Activated B cell treated with CpG ODN at 0.5 μM for 24 hours (primary cell): ENCODE data around the gene ADH7. TPM values are rescaled to one million over a fixed set of nuclear protein-coding genes. Genes with fewer than 3 reads are reported as not detected.

Experiments
- ATAC-seq: fragments of 200-7000 bp; cut with Tn5 transposase; one replicate; pipeline ENCODE4 v1.10.0; 2021; ENCODE audit warnings: low read depth, mild to moderate bottlenecking, moderate library complexity
- CTCF ChIA-PET: fragments of 350-600 bp; sonication (Branson Sonifier 250); formaldehyde crosslinking; loops from one replicate; lab custom pipeline; 2021; ENCODE audit warnings: antibody characterized with exemption; lab: Charles Lee
- POLR2A ChIA-PET: fragments of 350-600 bp; sonication (Branson Sonifier 250); formaldehyde crosslinking; loops from one replicate; lab custom pipeline; 2021; ENCODE audit warnings: antibody characterized with exemption; lab: Charles Lee
- DNase-seq: peaks from one replicate; pipeline ENCODE4 v3.0.0; 2022
- H3K27ac Mint-ChIP-seq: one replicate; pipeline ENCODE4 v1.8.0; 2020; ENCODE audit warnings: mixed read lengths
- H3K27me3 Mint-ChIP-seq: one replicate; pipeline ENCODE4 v1.8.0; 2021; ENCODE audit warnings: mixed read lengths
- H3K36me3 Mint-ChIP-seq: one replicate; pipeline ENCODE4 v1.8.0; 2021; ENCODE audit warnings: low read depth, mixed read lengths
- H3K4me1 Mint-ChIP-seq: one replicate; pipeline ENCODE4 v1.8.0; 2021; ENCODE audit warnings: mixed read lengths
- H3K4me3 Mint-ChIP-seq: one replicate; pipeline ENCODE4 v1.8.0; 2020; ENCODE audit warnings: mild to moderate bottlenecking, mixed read lengths
- H3K9me3 Mint-ChIP-seq: one replicate; pipeline ENCODE4 v1.8.0; 2020; ENCODE audit warnings: mixed read lengths
- CTCF ChIP-seq: fragments of 200-600 bp; IDR thresholded peaks from one replicate; pipeline ENCODE4 v1.8.0; 2022; ENCODE audit warnings: antibody characterized with exemption, mild to moderate bottlenecking
- intact Hi-C: fragments of 100-400 bp; cut with micrococcal nuclease; formaldehyde crosslinking; loops from one replicate; pipeline ENCODE4 v1.15.1; 2024
- total RNA-seq: library from RNA; stranded (reverse); gene quantifications from 2 replicates; pipeline ENCODE4 v1.2.3, GENCODE V29; 2022

Gene ADH7
- total RNA-seq, 1 donor from 2014 or later = not detected

- no peaks in the 10 kb centered on the region for H3K36me3 Mint-ChIP-seq
- ChIA-PET CTCF (no interaction called here), POLR2A (no interaction called here)
- no peaks in the 10 kb centered on the region for H3K4me1 Mint-ChIP-seq
- intact Hi-C loops = no loop called here
- DNase-seq (no peak), ATAC-seq (no peak)
- TF ChIP-seq CTCF = no peak
- H3K27me3 Mint-ChIP-seq = peaks cover 2% of the 10 kb centered on the region
- H3K9me3 Mint-ChIP-seq = no peaks in the 10 kb centered on the region
- H3K27ac Mint-ChIP-seq = no peak overlapping the region
- H3K4me3 Mint-ChIP-seq = no peak overlapping the region
Observed at GRCh38 chr4:99411041-99411440, 24.1 kb downstream of the ADH7 start.

- H3K4me3 Mint-ChIP-seq = no peak overlapping the region
- ChIA-PET CTCF (no interaction called here), POLR2A (interaction anchor here (0.6 kb wide), 1 partner anchor 423 kb away, joined by 4 read pairs; no protein-coding TSS in a partner anchor)
- peaks cover 3% of the 10 kb centered on the region for H3K4me1 Mint-ChIP-seq
- TF ChIP-seq CTCF = no peak
- ATAC-seq (no peak), DNase-seq (no peak)
- intact Hi-C loops = no loop called here
- peaks cover 2% of the 10 kb centered on the region for H3K27me3 Mint-ChIP-seq
- H3K36me3 Mint-ChIP-seq = no peaks in the 10 kb centered on the region
- no peaks in the 10 kb centered on the region for H3K9me3 Mint-ChIP-seq
- H3K27ac Mint-ChIP-seq = no peak overlapping the region
Observed at GRCh38 chr4:99410075-99410474, 25.1 kb downstream of the ADH7 start.

GRCh38 chr4:99408346-99408745 lies 26.8 kb downstream of the ADH7 start:
- no peak for TF ChIP-seq CTCF
- H3K27ac Mint-ChIP-seq = no peak overlapping the region
- H3K9me3 Mint-ChIP-seq = no peaks in the 10 kb centered on the region
- CTCF ChIA-PET = interaction anchor here (0.6 kb wide), 1 partner anchor 1257 kb away, joined by 5 read pairs; no protein-coding TSS in a partner anchor
- H3K4me3 Mint-ChIP-seq = no peak overlapping the region
- ATAC-seq (no peak), DNase-seq (no peak)
- H3K27me3 Mint-ChIP-seq = peaks cover 2% of the 10 kb centered on the region
- no peaks in the 10 kb centered on the region for H3K36me3 Mint-ChIP-seq
- intact Hi-C loops = loop anchor here (10.0 kb wide), 1 partner anchor 1294 kb away; no protein-coding TSS in a partner anchor
- peaks cover 7% of the 10 kb centered on the region for H3K4me1 Mint-ChIP-seq
- POLR2A ChIA-PET = no interaction called here

GRCh38 chr4:99405433-99406115 lies 29.6 kb downstream of the ADH7 start:
- H3K9me3 Mint-ChIP-seq = no peaks in the 10 kb centered on the region
- CTCF ChIA-PET = interaction anchor here (0.7 to 3.1 kb wide), 9 partner anchors 18 to 1147 kb away, joined by 3 to 16 read pairs (median 3); partner anchors contain the start of gene METAP1
- no peak overlapping the region for H3K27ac Mint-ChIP-seq
- ATAC-seq (peak; percentile 69), DNase-seq (no peak)
- no peaks in the 10 kb centered on the region for H3K36me3 Mint-ChIP-seq
- peaks cover 1% of the 10 kb centered on the region for H3K27me3 Mint-ChIP-seq
- H3K4me3 Mint-ChIP-seq = no peak overlapping the region
- peaks cover 7% of the 10 kb centered on the region for H3K4me1 Mint-ChIP-seq
- POLR2A ChIA-PET = interaction anchor here (2.0 kb wide), 1 partner anchor 317 kb away, joined by 9 read pairs; the partner anchor contains the start of gene ADH5
- intact Hi-C loops = loop anchor here (1.0 to 10.0 kb wide), 7 partner anchors 287 to 1291 kb away; partner anchors contain the start of genes METAP1 and STPG2
- no peak for TF ChIP-seq CTCF
